Mesenchymal stem cell (in vitro differentiated cells and primary cell): ENCODE measurements around the gene DBH.

ENCODE experiments used
- DNase-seq: peaks from one replicate; pipeline ENCODE4 v3.0.0-alpha.2; 2013
- H2AFZ ChIP-seq: one replicate; pipeline ENCODE4 v1.6.1; 2013; ENCODE audit warnings: low read depth, mild to moderate bottlenecking, control low read depth, inconsistent platforms, low read length, moderate library complexity
- H2AK5ac ChIP-seq: 2 replicates; pipeline ENCODE4 v1.6.1; 2013; ENCODE audit warnings: low read length, moderate library complexity, mild to moderate bottlenecking, inconsistent platforms; ENCODE audit not compliant: severe bottlenecking
- H2BK120ac ChIP-seq: one replicate; pipeline ENCODE4 v1.6.1; 2013; ENCODE audit warnings: low read depth, mild to moderate bottlenecking, inconsistent platforms, low read length, moderate library complexity
- H2BK12ac ChIP-seq, 2 experiments: one replicate each; pipeline ENCODE4 v1.6.1; 2013; ENCODE audit warnings: inconsistent platforms in 2 of 2, low read length in 2 of 2, mild to moderate bottlenecking in 2 of 2, moderate library complexity in 2 of 2, control low read depth in 1 of 2
- H2BK15ac ChIP-seq: one replicate; pipeline ENCODE4 v1.6.1; 2013; ENCODE audit warnings: mild to moderate bottlenecking, low read depth, inconsistent platforms; ENCODE audit not compliant: poor library complexity, severe bottlenecking
- H2BK5ac ChIP-seq: 2 replicates; pipeline ENCODE4 v1.6.1; 2013; ENCODE audit warnings: low read depth, mild to moderate bottlenecking, low read length, control low read depth, inconsistent platforms; ENCODE audit not compliant: poor library complexity, severe bottlenecking
- H3K14ac ChIP-seq, 2 experiments: one replicate each; pipeline ENCODE4 v1.6.1; 2013; ENCODE audit warnings: inconsistent platforms in 2 of 2, low read length in 2 of 2, control low read depth in 1 of 2, mild to moderate bottlenecking in 1 of 2, moderate library complexity in 1 of 2
- H3K18ac ChIP-seq, 2 experiments: one replicate each; pipeline ENCODE4 v1.6.1; 2013; ENCODE audit warnings: inconsistent platforms in 2 of 2, low read length in 2 of 2, control low read depth in 1 of 2, low read depth in 1 of 2, mild to moderate bottlenecking in 1 of 2
- H3K23ac ChIP-seq, 2 experiments: one replicate each; pipeline ENCODE4 v1.6.1; 2013; ENCODE audit warnings: inconsistent platforms in 2 of 2, low read length in 2 of 2, mild to moderate bottlenecking in 2 of 2, moderate library complexity in 2 of 2, control low read depth in 1 of 2
- H3K27ac ChIP-seq: 2 replicates; pipeline ENCODE4 v1.5.1; 2013; ENCODE audit warnings: mild to moderate bottlenecking, moderate library complexity, low read length, control low read depth, inconsistent platforms; ENCODE audit not compliant: poor library complexity, severe bottlenecking
- H3K27me3 ChIP-seq, 2 experiments: 2 replicates each; pipeline versions ENCODE4 v1.6.1 to v1.7.0; 2013; ENCODE audit warnings: low read length in 2 of 2, mild to moderate bottlenecking in 2 of 2, moderate library complexity in 2 of 2, control low read depth in 1 of 2, inconsistent platforms in 1 of 2; ENCODE audit not compliant: control insufficient read depth in 1 of 2, insufficient read depth in 1 of 2
- H3K36me3 ChIP-seq, 2 experiments: 2 replicates each; pipeline versions ENCODE4 v1.6.1 to v1.7.0; 2013; ENCODE audit warnings: low read length in 2 of 2, control low read depth in 1 of 2, inconsistent platforms in 1 of 2, low read depth in 1 of 2, mild to moderate bottlenecking in 1 of 2; ENCODE audit not compliant: insufficient read depth in 2 of 2, control insufficient read depth in 1 of 2
- H3K4ac ChIP-seq, 2 experiments: one replicate each; pipeline ENCODE4 v1.6.1; 2013; ENCODE audit warnings: inconsistent platforms in 2 of 2, low read length in 2 of 2, mild to moderate bottlenecking in 2 of 2, moderate library complexity in 2 of 2, control low read depth in 1 of 2, low read depth in 1 of 2
- H3K4me1 ChIP-seq: 2 replicates; pipeline ENCODE4 v1.6.1; 2013; ENCODE audit warnings: low read depth, low read length, control low read depth; ENCODE audit not compliant: control insufficient read depth, insufficient read depth
- H3K4me2 ChIP-seq: 2 replicates; pipeline ENCODE4 v1.6.1; 2013; ENCODE audit warnings: low read length, mild to moderate bottlenecking, inconsistent platforms; ENCODE audit not compliant: poor library complexity, severe bottlenecking
- H3K4me3 ChIP-seq, 2 experiments: 2 replicates each; pipeline versions ENCODE4 v1.5.1 to v1.7.0; 2013; ENCODE audit warnings: low read length in 2 of 2, mild to moderate bottlenecking in 2 of 2, control low read depth in 1 of 2, low read depth in 1 of 2; ENCODE audit not compliant: insufficient read depth in 1 of 2
- H3K79me1 ChIP-seq: replicated peaks from 2 replicates; pipeline ENCODE4 v1.6.1; 2013; ENCODE audit warnings: mild to moderate bottlenecking, control low read depth, low read length, inconsistent platforms; ENCODE audit not compliant: poor library complexity, severe bottlenecking
- H3K9ac ChIP-seq: 2 replicates; pipeline ENCODE4 v1.7.0; 2013; ENCODE audit warnings: mild to moderate bottlenecking, low read length, moderate library complexity
- H3K9me3 ChIP-seq: 2 replicates; pipeline ENCODE4 v1.7.0; 2013; ENCODE audit warnings: mild to moderate bottlenecking, low read length; ENCODE audit not compliant: control insufficient read depth
- H4K8ac ChIP-seq: one replicate; pipeline ENCODE4 v1.6.1; 2013; ENCODE audit warnings: inconsistent platforms, mild to moderate bottlenecking, low read length, moderate library complexity
- H4K91ac ChIP-seq: one replicate; pipeline ENCODE4 v1.6.1; 2013; ENCODE audit warnings: mild to moderate bottlenecking, low read length, inconsistent platforms
- whole genome bisulfite sequencing: methylation state at CpG from one replicate; pipeline ENCODE4 v1.1.7; 2013; ENCODE audit warnings: mixed read lengths; 5-methylcytosine and 5-hydroxymethylcytosine counted together

DBH gene

GRCh38 chr9:133686642-133687575 is 50.7 kb downstream of the DBH start:
- H3K18ac ChIP-seq: no peak overlapping the region

GRCh38 chr9:133687856-133688761 is 51.9 kb downstream of the DBH start:
- Histone ChIP-seq H3K27ac (no peak overlapping the region), H3K27me3 (peaks cover 3 to 35% of the 10 kb centered on the region in 2 experiments), H3K4me1 (peaks cover 12% of the 10 kb centered on the region), H2BK12ac (no peak overlapping the region), H2AK5ac (no peak overlapping the region), H4K8ac (no peak overlapping the region), H3K4me3 (no peak overlapping the region), H3K14ac (no peak overlapping the region), H2BK5ac (no peak overlapping the region), H3K4ac (no peak overlapping the region), H3K9ac (no peak overlapping the region), H3K18ac (no peak overlapping the region), H2AFZ (no peak overlapping the region), H3K9me3 (no peaks in the 10 kb centered on the region), H4K91ac (no peak overlapping the region), H2BK15ac (no peak overlapping the region), H3K79me1 (no peaks in the 10 kb centered on the region), H2BK120ac (no peak overlapping the region), H3K23ac (no peak overlapping the region), H3K4me2 (no peak overlapping the region), H3K36me3 (no peaks in the 10 kb centered on the region)
- no peak for DNase-seq
- WGBS: 91% methylated on average over 34 of the region's 34 CpGs

More at GRCh38 chr9:133686642-133687575, 50.7 kb downstream of the DBH start:
- H2BK15ac ChIP-seq: no peak overlapping the region
- 94% methylated on average over 24 of the region's 24 CpGs for WGBS
- H2BK5ac ChIP-seq: no peak overlapping the region
- no peak overlapping the region for H2BK120ac ChIP-seq
- peaks cover 3 to 40% of the 10 kb centered on the region in 2 experiments for H3K27me3 ChIP-seq
- no peaks in the 10 kb centered on the region for H3K36me3 ChIP-seq
- no peak overlapping the region for H4K91ac ChIP-seq
- no peaks in the 10 kb centered on the region for H3K79me1 ChIP-seq
- no peak overlapping the region for H2BK12ac ChIP-seq
- no peak overlapping the region for H3K9ac ChIP-seq
- H2AFZ ChIP-seq: no peak overlapping the region
- no peak overlapping the region for H3K4me2 ChIP-seq
- no peak for DNase-seq
- peaks cover 12% of the 10 kb centered on the region for H3K4me1 ChIP-seq
- no peak overlapping the region for H4K8ac ChIP-seq
- no peak overlapping the region for H2AK5ac ChIP-seq
- no peak overlapping the region for H3K4me3 ChIP-seq
- H3K23ac ChIP-seq: no peak overlapping the region
- no peak overlapping the region for H3K14ac ChIP-seq
- no peak overlapping the region for H3K27ac ChIP-seq
- H3K9me3 ChIP-seq: no peaks in the 10 kb centered on the region
- H3K4ac ChIP-seq: no peak overlapping the region

GRCh38 chr9:133689151-133689763 is 53.1 kb downstream of the DBH start:
- no peak overlapping the region for H2BK15ac ChIP-seq
- H3K14ac ChIP-seq: no peak overlapping the region
- no peak overlapping the region for H2BK12ac ChIP-seq
- H2AK5ac ChIP-seq: no peak overlapping the region
- peaks cover 3 to 32% of the 10 kb centered on the region in 2 experiments for H3K27me3 ChIP-seq
- H4K91ac ChIP-seq: no peak overlapping the region
- no peak overlapping the region for H3K18ac ChIP-seq
- peaks cover 10% of the 10 kb centered on the region for H3K4me1 ChIP-seq
- no peak overlapping the region for H3K23ac ChIP-seq
- no peaks in the 10 kb centered on the region for H3K79me1 ChIP-seq
- no peak overlapping the region for H3K9ac ChIP-seq
- no peak overlapping the region for H3K27ac ChIP-seq
- H2BK5ac ChIP-seq: no peak overlapping the region
- H2AFZ ChIP-seq: no peak overlapping the region
- no peak for DNase-seq
- H3K4me2 ChIP-seq: no peak overlapping the region
- H3K36me3 ChIP-seq: no peaks in the 10 kb centered on the region
- no peak overlapping the region for H4K8ac ChIP-seq
- no peak overlapping the region for H3K4ac ChIP-seq
- no peaks in the 10 kb centered on the region for H3K9me3 ChIP-seq
- no peak overlapping the region for H2BK120ac ChIP-seq
- H3K4me3 ChIP-seq: no peak overlapping the region
- 71% methylated on average over 10 of the region's 10 CpGs for WGBS
